ENCODE results near the gene STOML1. TPM values are rescaled to one million over a fixed set of nuclear protein-coding genes. Genes with fewer than 3 reads are reported as not detected.

STOML1 gene
- total RNA-seq, 1 donor from 2014 or later: 10.6 TPM

GRCh38 chr15:74027688-74028087 is 35.6 kb upstream of the STOML1 start:
- no peak for ATAC-seq (ENCODE audit: low read depth)
- TF ChIP-seq, protein P1, sequence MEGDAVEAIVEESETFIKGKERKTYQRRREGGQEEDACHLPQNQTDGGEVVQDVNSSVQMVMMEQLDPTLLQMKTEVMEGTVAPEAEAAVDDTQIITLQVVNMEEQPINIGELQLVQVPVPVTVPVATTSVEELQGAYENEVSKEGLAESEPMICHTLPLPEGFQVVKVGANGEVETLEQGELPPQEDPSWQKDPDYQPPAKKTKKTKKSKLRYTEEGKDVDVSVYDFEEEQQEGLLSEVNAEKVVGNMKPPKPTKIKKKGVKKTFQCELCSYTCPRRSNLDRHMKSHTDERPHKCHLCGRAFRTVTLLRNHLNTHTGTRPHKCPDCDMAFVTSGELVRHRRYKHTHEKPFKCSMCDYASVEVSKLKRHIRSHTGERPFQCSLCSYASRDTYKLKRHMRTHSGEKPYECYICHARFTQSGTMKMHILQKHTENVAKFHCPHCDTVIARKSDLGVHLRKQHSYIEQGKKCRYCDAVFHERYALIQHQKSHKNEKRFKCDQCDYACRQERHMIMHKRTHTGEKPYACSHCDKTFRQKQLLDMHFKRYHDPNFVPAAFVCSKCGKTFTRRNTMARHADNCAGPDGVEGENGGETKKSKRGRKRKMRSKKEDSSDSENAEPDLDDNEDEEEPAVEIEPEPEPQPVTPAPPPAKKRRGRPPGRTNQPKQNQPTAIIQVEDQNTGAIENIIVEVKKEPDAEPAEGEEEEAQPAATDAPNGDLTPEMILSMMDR (IDR thresholded peaks at IDR 0.05): no peak
- intact Hi-C loops (cut with micrococcal nuclease): no loop called here
- H3K36me3 Mint-ChIP-seq (ENCODE audit: low read depth): peaks cover 68% of the 10 kb centered on the region
- no peak for DNase-seq
- ChIA-PET CTCF (interaction anchor here (0.9 to 1.6 kb wide), 2 partner anchors 9 to 55 kb away, joined by 3 to 5 read pairs; no protein-coding TSS in a partner anchor), POLR2A (no interaction called here)
- H3K4me3 Mint-ChIP-seq: no peak overlapping the region
- H3K4me1 Mint-ChIP-seq: no peaks in the 10 kb centered on the region
- no peak overlapping the region for H3K27ac Mint-ChIP-seq
- H3K27me3 Mint-ChIP-seq: no peaks in the 10 kb centered on the region
- H3K9me3 Mint-ChIP-seq: no peaks in the 10 kb centered on the region

DNA sequence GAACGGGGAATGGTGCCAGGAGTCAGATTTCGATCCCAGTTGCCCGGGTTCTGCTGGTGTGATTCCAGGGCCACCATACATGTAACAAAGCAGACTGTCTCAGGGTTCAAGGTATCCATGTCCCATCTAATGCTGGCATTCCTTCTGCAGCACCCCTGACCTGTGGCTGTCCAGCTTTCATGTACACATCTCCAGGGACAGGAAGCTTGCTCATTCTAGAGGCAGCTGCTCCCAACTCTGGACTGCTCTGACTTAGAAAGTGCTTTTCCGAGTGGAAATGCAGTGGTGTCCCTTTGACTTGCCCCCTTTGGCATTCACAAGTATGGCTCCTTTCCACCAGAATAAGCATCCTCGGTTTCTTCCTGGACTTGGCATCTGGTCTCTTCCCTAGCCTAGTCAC is 33.3 kb upstream of the STOML1 start:
- no peak for ATAC-seq (ENCODE audit: low read depth)
- DNase-seq: no peak
- no peaks in the 10 kb centered on the region for H3K27me3 Mint-ChIP-seq
- peaks cover 70% of the 10 kb centered on the region for H3K36me3 Mint-ChIP-seq (ENCODE audit: low read depth)
- no peak overlapping the region for H3K27ac Mint-ChIP-seq
- H3K4me3 Mint-ChIP-seq: no peak overlapping the region
- H3K4me1 Mint-ChIP-seq: peaks cover 2% of the 10 kb centered on the region
- TF ChIP-seq, protein P1 (IDR thresholded peaks at IDR 0.05): no peak
- no peaks in the 10 kb centered on the region for H3K9me3 Mint-ChIP-seq
- CTCF ChIA-PET: no interaction called here
- intact Hi-C loops (cut with micrococcal nuclease): no loop called here
- POLR2A ChIA-PET: no interaction called here

- H3K4me3 Mint-ChIP-seq: no peak overlapping the region
- ChIA-PET POLR2A (no interaction called here), CTCF (interaction anchor here (1.2 kb wide), 1 partner anchor 24 kb away, joined by 4 read pairs; no protein-coding TSS in a partner anchor)
- TF ChIP-seq, protein P1 (IDR thresholded peaks at IDR 0.05): no peak
- H3K9me3 Mint-ChIP-seq: no peaks in the 10 kb centered on the region
- ATAC-seq (ENCODE audit: low read depth): no peak
- intact Hi-C loops (cut with micrococcal nuclease): no loop called here
- no peak overlapping the region for H3K27ac Mint-ChIP-seq
- peaks cover 2% of the 10 kb centered on the region for H3K4me1 Mint-ChIP-seq
- no peaks in the 10 kb centered on the region for H3K27me3 Mint-ChIP-seq
- peaks cover 68% of the 10 kb centered on the region for H3K36me3 Mint-ChIP-seq (ENCODE audit: low read depth)
- DNase-seq: no peak
Measured at GRCh38 chr15:74024687-74025086, 32.6 kb upstream of the STOML1 start.

- ChIA-PET POLR2A (no interaction called here), CTCF (interaction anchor here (0.6 kb wide), 1 partner anchor 16 kb away, joined by 3 read pairs; no protein-coding TSS in a partner anchor)
- Mint-ChIP-seq H3K4me1 (peaks cover 2% of the 10 kb centered on the region), H3K27me3 (no peaks in the 10 kb centered on the region), H3K27ac (no peak overlapping the region), H3K4me3 (no peak overlapping the region), H3K36me3 (ENCODE audit: low read depth) (peaks cover 62% of the 10 kb centered on the region), H3K9me3 (no peaks in the 10 kb centered on the region)
- ATAC-seq (ENCODE audit: low read depth) (no peak), DNase-seq (no peak)
- TF ChIP-seq, protein P1 (IDR thresholded peaks at IDR 0.05): no peak
- intact Hi-C loops (cut with micrococcal nuclease): no loop called here
Measured at GRCh38 chr15:74022706-74023470, 30.8 kb upstream of the STOML1 start.

- no peaks in the 10 kb centered on the region for H3K9me3 Mint-ChIP-seq
- peaks cover 10% of the 10 kb centered on the region for H3K4me1 Mint-ChIP-seq
- no peak for DNase-seq
- H3K27me3 Mint-ChIP-seq: no peaks in the 10 kb centered on the region
- H3K27ac Mint-ChIP-seq: no peak overlapping the region
- intact Hi-C loops (cut with micrococcal nuclease): no loop called here
- TF ChIP-seq, protein P1 (IDR thresholded peaks at IDR 0.05): no peak
- POLR2A ChIA-PET: no interaction called here
- no peak overlapping the region for H3K4me3 Mint-ChIP-seq
- no peak for ATAC-seq (ENCODE audit: low read depth)
- peaks cover 60% of the 10 kb centered on the region for H3K36me3 Mint-ChIP-seq (ENCODE audit: low read depth)
- CTCF ChIA-PET: interaction anchor here (0.6 kb wide), 1 partner anchor 68 kb away, joined by 4 read pairs; no protein-coding TSS in a partner anchor
Measured at GRCh38 chr15:74019734-74020133, 27.6 kb upstream of the STOML1 start.
